ENCODE measurements around the gene CARMIL3.

Gene CARMIL3

GRCh38 chr14:24064091-24064795 lies 12.4 kb downstream of the CARMIL3 start:
- DNase-seq = no peak

- no peak for DNase-seq
Observed at GRCh38 chr14:24064856-24065255, 13.0 kb downstream of the CARMIL3 start.

GRCh38 chr14:24065408-24065807 lies 13.6 kb downstream of the CARMIL3 start:
- DNase-seq = no peak

- no peak for DNase-seq
Observed at GRCh38 chr14:24066496-24067132, 14.8 kb downstream of the CARMIL3 start.

DNA sequence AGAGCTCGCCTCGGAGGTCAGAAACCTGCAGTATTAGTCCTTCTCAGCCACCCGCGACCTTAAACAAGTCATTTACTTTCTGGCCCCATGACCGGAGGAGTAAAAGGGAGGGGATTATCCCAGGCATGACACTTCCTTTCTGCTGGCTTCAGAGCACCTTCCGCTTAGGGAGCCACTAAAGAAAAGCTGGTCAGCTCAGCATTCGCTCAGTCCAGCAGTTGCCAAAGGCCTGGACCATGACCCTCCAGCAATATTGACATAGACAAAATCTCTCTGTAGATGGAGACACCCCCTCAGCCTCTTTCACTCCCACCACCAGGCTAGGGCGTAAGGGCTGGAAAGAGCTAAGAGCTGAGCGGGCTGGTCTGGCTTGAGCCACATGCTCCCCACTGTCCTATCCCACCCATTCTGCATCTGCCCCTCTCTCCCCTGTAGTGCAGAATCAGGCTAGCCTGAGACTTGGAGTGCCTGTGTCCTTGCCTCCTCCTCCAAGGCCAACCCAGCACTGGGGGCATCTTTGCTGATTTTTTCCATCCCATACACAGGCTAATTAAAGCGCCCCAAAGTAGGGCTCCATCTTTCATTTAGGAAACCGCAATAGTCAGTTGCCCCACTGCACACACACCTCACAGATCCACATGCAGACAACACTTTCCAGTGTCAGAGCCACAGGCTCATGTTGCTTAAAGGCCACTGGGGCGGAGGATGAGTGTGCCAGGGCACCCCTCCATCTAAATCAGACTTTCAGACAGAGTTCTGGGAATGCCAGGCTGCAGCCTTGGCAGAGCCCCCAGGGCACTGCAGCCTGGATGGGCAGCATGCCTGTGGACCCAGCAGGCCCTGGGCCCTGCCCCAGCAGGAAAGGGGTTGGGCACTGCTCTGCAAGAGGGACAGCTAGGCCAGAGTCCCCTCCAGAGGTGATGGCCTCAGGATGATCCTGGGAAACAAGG lies 15.6 kb downstream of the CARMIL3 start:
- no peak for DNase-seq

DNA sequence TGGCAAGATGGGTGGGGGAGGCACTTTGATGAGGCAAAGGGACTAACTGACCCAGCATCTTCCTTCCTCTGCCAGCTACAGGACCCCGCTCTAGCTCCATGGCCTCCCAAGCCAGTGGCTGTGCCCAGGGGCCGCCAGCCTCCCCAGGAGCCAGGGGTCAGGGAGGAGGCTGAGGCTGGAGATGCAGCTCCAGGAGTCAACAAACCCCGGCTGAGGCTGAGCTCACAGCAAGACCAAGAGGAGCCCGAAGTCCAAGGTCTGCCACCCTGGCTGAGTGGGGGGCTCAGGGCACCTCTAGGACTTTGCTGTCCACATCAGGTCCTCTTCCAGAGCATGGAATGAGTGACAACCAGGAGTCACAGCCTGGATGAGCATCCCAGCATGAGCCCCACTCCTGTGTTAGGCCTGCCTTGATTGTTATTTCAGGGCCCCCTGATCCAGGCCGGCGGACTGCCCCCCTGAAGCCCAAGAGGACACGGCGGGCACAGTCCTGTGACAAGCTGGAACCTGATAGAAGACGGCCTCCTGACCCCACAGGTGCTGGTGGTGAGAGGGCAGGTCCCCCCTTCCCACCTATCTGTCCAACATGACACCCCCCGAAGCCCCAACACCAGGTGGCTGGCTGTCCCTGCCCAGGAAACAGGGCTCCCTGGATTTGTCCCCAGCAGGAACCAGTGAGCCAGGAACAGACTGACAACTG lies 17.1 kb downstream of the CARMIL3 start:
- no peak for DNase-seq

GRCh38 chr14:24069411-24069735 lies 17.6 kb downstream of the CARMIL3 start:
- no peak for DNase-seq

DNA sequence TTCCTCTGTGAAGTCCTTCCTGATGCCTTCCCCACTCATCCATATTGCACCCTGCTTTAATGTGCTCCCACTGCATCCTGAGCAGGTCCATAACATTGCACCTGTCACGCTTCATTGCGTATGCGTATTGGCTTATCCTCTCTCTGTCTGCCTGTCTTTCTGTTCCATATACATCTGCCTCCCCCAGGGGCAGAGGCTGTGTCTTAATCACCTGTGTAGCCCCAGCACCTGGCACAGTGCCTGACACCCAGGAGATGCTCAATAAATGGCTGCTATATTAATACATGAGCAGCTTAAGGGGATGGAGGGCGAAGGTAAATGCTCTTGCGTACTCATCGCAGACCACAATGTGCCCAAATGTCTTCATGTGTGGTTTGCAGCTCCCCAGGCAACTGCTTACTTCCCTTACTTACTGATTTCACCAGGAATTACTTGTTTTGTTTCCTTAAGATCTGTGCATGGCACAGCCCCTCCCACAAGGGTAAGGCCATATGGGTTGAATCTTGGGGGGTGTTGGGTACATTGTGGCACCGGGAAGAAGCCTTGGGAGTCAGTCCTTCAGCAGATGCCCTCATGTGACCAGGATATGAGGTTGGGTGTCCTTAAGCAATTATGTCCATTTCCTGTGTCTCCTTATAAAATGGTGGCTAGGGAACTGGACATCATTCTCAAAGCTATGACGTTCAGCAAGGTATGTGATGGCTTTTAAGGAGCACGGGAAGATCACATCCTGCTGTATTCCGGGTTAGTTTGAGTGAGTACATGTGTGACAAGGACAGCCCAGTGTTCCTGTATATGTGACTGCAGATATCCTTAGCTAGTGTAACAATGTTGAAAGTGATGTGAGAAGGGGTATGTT lies 18.7 kb downstream of the CARMIL3 start:
- no peak for DNase-seq

DNA sequence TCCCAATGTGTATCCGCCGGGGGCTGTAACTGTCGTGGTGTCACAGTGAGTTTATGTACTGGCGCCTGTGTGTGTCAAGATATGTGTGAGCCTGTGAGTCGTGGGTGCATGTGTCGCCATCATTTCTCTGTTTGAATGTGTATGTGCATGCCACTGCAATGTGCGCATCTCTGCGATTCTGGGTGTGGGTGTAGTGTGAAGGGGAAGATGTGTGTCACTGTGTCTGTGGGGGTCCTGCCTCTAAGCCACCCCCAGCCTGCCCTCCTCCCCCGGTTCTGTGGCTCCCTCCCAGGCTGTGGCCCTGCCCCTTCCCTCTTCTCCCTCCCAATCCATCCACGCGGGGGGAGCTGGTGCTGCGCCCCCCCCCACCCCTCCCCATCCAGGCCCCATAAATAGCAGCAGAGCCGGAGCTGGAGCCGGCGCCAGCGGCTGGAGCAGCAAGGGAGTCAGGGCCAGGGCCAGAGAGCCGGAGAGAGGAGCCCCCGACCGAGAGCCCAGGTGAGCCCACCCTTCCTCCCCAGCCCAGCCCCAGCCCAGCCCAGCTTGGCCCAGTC lies 19.4 kb downstream of the CARMIL3 start, which contains the start of gene CPNE6:
Gene CPNE6 (plus strand): TSS at position 419 of the 554 bp plus-strand sequence. CDS start 1,375 bp downstream, outside the sequence.
- DNase-seq = no peak

GRCh38 chr14:24071836-24072430 lies 20.1 kb downstream of the CARMIL3 start:
- DNase-seq = no peak

- DNase-seq = no peak
Observed at GRCh38 chr14:24072436-24072835, 20.6 kb downstream of the CARMIL3 start.

DNA sequence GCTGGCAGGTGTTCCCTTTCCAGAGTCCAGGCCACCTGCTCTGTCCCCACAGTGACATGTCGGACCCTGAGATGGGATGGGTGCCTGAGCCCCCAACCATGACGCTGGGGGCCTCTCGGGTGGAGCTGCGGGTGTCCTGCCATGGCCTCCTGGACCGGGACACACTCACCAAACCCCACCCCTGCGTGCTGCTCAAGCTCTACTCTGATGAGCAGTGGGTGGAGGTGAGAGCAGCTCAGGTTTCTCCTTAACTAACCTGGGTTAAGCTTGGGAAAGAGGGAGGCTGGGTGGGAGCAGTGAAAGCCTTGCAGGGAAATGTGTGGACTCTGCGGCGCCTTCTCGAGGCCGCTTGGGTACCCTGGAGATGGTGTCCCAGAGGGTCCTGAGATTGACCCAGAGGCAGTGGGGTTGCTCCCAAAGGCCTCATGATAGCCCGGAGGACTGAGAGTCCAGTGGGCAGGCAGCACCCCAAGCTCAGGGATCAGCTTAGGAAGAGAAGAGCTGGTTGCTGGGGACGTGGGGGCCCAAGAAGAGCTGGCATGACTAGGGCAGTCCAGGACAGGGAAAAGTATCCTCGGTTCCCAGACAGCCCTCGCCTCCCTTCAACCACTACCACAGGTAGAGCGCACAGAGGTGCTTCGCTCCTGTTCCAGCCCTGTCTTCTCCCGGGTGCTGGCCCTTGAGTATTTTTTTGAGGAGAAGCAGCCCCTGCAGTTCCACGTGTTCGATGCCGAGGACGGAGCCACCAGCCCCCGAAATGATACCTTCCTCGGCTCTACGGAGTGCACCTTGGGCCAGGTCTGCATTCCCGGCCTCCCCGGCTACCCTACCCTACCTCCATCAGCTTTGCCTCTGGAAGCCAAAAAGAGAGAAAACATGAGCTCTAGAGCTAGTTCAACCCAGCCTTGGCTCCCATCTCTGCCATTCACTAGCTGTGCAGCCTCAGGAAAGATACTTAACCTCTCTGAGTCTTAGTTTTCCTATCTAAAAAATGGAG lies 21.4 kb downstream of the CARMIL3 start:
- no peak for DNase-seq

- DNase-seq = no peak
Observed at GRCh38 chr14:24074625-24075484, 23.0 kb downstream of the CARMIL3 start.

DNA sequence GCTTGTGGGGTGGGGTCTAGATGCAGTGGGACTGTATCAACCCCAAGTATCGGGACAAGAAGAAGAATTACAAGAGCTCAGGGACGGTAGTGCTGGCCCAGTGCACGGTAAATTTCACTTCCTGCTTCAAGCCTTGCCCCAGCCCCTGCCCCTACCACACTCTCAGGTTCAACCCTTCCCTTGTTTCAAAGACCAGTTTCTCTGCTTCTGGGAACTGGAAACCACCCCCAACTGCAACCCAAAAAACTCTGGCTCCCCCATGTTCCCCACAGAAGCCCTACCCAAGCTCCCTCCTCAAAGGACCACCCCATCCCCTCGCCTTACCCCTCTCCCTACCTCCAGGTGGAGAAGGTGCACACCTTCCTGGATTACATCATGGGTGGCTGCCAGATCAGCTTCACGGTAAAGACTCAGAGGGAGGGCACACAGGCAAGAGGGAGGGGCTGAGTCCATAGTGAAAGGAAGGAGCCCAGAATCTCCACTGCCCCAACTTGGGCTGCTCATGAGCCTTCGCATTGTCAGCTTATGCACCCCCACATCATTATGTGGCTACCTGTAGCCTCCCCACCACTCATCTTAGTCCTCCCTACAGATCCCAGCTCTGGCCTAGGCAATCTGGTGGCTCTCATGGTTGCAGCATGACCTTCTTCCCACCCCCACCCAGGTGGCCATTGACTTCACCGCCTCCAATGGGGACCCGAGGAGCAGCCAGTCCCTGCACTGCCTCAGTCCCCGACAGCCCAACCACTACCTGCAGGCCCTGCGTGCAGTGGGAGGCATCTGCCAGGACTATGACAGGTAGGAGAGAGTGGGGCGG lies 23.9 kb downstream of the CARMIL3 start:
- DNase-seq = no peak

DNA sequence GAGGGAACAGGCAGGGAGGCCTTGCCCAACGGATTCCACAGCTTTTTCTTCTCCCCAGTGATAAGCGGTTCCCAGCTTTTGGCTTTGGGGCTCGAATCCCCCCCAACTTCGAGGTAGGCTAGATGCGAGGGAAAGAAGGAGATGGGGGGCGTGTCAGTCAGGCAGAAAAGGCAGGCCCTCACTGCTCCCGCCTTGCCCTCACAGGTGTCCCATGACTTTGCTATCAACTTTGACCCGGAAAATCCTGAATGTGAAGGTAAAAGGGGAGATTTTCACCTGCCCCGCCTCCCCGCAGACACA lies 24.4 kb downstream of the CARMIL3 start:
- DNase-seq = no peak

DNA sequence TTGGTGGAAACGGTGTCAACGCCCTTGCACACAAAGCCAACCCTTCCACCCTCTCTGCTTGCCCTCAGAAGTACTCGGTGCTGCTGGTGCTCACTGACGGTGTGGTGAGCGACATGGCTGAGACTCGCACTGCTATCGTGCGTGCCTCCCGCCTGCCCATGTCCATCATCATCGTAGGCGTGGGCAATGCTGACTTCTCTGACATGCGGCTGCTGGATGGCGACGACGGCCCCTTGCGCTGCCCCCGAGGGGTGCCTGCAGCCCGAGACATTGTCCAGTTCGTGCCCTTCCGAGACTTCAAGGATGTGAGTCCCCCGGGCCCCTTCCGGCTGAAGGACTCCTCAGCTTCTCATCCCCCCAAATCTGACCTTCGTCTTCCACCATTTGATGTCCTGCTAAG lies 25.3 kb downstream of the CARMIL3 start:
- no peak for DNase-seq

GRCh38 chr14:24078146-24078545 lies 26.3 kb downstream of the CARMIL3 start:
- DNase-seq = no peak

GRCh38 chr14:24079491-24080141 lies 27.8 kb downstream of the CARMIL3 start:
- DNase-seq = no peak

Measured in activated CD4-positive, CD25-positive, alpha-beta regulatory T cell (primary cell).